GM19467 (cell line): ENCODE measurements around the gene WDR35.
"Not testable (repeated sequence)": the region's sequence is repeated elsewhere in the genome, so short reads cannot be mapped to it uniquely, and the experiment has no call there.

Experiments
- ATAC-seq: cut with Tn5 transposase; IDR thresholded peaks from one replicate; pipeline ENCODE4 v1.9.1; 2021; ENCODE audit warnings: mild to moderate bottlenecking, moderate library complexity; ENCODE audit not compliant: unreplicated experiment

The WDR35 gene

GRCh38 chr2:19942199-19942598 lies 47.7 kb downstream of the WDR35 start:
- ATAC-seq: no peak

GRCh38 chr2:19937004-19937403 lies 52.9 kb downstream of the WDR35 start:
- ATAC-seq: no peak

- no peak for ATAC-seq
Measured at GRCh38 chr2:19936203-19936602, 53.7 kb downstream of the WDR35 start.

- no peak for ATAC-seq
Measured at GRCh38 chr2:19933351-19933981, 56.4 kb downstream of the WDR35 start.

GRCh38 chr2:19932928-19933327 lies 57.0 kb downstream of the WDR35 start:
- ATAC-seq: no peak

- no peak for ATAC-seq
Measured at GRCh38 chr2:19929226-19929625, 60.7 kb downstream of the WDR35 start.

- ATAC-seq: not testable (repeated sequence)
Measured at GRCh38 chr2:19927816-19928215, 62.1 kb downstream of the WDR35 start.

GRCh38 chr2:19924526-19924925 lies 65.4 kb downstream of the WDR35 start:
- not testable (repeated sequence) for ATAC-seq

- ATAC-seq: not testable (repeated sequence)
Measured at GRCh38 chr2:19922188-19922587, 67.7 kb downstream of the WDR35 start.

GRCh38 chr2:19916385-19916950 lies 73.4 kb downstream of the WDR35 start:
- ATAC-seq: no peak

- ATAC-seq: no peak
Measured at GRCh38 chr2:19914266-19914975, 75.5 kb downstream of the WDR35 start.

- ATAC-seq: no peak
Measured at GRCh38 chr2:19911808-19912509, 77.9 kb downstream of the WDR35 start.

- no peak for ATAC-seq
Measured at GRCh38 chr2:19902216-19902740, 87.6 kb downstream of the WDR35 start.

GRCh38 chr2:19901442-19902215 lies 88.3 kb downstream of the WDR35 start, which contains the start of gene TTC32:
Gene TTC32, minus strand, starts transcription at chr2:19901983. Its CDS starts 129 bp downstream, at chr2:19901854.
- ATAC-seq: peak; percentile 85

GRCh38 chr2:19900931-19901441 lies 88.9 kb downstream of the WDR35 start:
- peak; percentile 1 for ATAC-seq

GRCh38 chr2:19899985-19900930 lies 89.6 kb downstream of the WDR35 start:
- ATAC-seq: no peak

GRCh38 chr2:19898592-19899329 lies 91.1 kb downstream of the WDR35 start:
- ATAC-seq: no peak

GRCh38 chr2:19897623-19898245 lies 92.2 kb downstream of the WDR35 start:
- ATAC-seq: no peak
